Esophagus squamous epithelium (tissue), 4 donors: ENCODE measurements around the gene MIA3.
"Not testable (repeated sequence)": the region's sequence is repeated elsewhere in the genome, so short reads cannot be mapped to it uniquely, and the experiment has no call there.

Experiments used
- CTCF ChIP-seq, 6 experiments: fragments of 450-650 bp in 4 of 6; fragments of 200-600 bp in 2 of 6; sonication (generic) in 2 of 6; IDR thresholded peaks; one replicate each; pipeline ENCODE4 v1.5.1; 2016 to 2019; ENCODE audit warnings: antibody characterized with exemption in 6 of 6, mild to moderate bottlenecking in 4 of 6, moderate library complexity in 4 of 6
- POLR2A ChIP-seq, 4 donors: fragments of 450-650 bp; IDR thresholded peaks; one replicate each; pipeline ENCODE4 v1.6.1; 2017; ENCODE audit warnings: antibody characterized with exemption in 4 of 4, mild to moderate bottlenecking in 4 of 4, moderate library complexity in 3 of 4

- TF ChIP-seq CTCF, POLR2A (IDR thresholded peaks at IDR 0.05): not testable (repeated sequence)
Measured at GRCh38 chr1:222669107-222669506, 51.2 kb downstream of the MIA3 start.
